Small intestine (tissue), 7 donors: Measurements from ENCODE around the gene EPHB6. TPM values are rescaled to one million over a fixed set of nuclear protein-coding genes. Genes with fewer than 3 reads are reported as not detected.
A peak's percentile ranks its signal among the peaks of the same experiment; 100 is the strongest.

Source experiments
- DNase-seq, 2 donors: peaks; one replicate each; pipeline versions ENCODE4 v3.0.0 to v3.0.0-alpha.2; 2013
- FAIRE-seq: peaks from 2 replicates; lab custom pipeline; 2012; peaks lifted over from hg19 to GRCh38; lab: Jason Lieb, UNC
- H3K27ac ChIP-seq, 3 donors: one replicate each; pipeline ENCODE4 v1.5.1; 2013; ENCODE audit warnings: low read length in 2 of 3, mild to moderate bottlenecking in 2 of 3, control low read depth in 1 of 3, inconsistent platforms in 1 of 3, low read depth in 1 of 3, moderate library complexity in 1 of 3
- H3K27me3 ChIP-seq, 3 donors: one replicate each; pipeline ENCODE4 v1.6.1; 2013; ENCODE audit warnings: low read length in 3 of 3, inconsistent platforms in 1 of 3; ENCODE audit not compliant: control insufficient read depth in 3 of 3, insufficient read depth in 3 of 3
- H3K36me3 ChIP-seq, 3 donors: one replicate each; pipeline ENCODE4 v1.6.1; 2013; ENCODE audit warnings: low read length in 3 of 3, inconsistent platforms in 1 of 3, low read depth in 1 of 3, mild to moderate bottlenecking in 1 of 3, moderate library complexity in 1 of 3; ENCODE audit not compliant: control insufficient read depth in 3 of 3, insufficient read depth in 2 of 3
- H3K4me1 ChIP-seq, 3 donors: one replicate each; pipeline ENCODE4 v1.6.1; 2013; ENCODE audit warnings: low read length in 2 of 3, inconsistent platforms in 1 of 3, low read depth in 1 of 3, mild to moderate bottlenecking in 1 of 3, moderate library complexity in 1 of 3; ENCODE audit not compliant: control insufficient read depth in 3 of 3, insufficient read depth in 2 of 3
- H3K4me3 ChIP-seq, 3 donors: one replicate each; pipeline ENCODE4 v1.5.1; 2013; ENCODE audit warnings: low read length in 3 of 3, control low read depth in 1 of 3, inconsistent platforms in 1 of 3, low read depth in 1 of 3, mild to moderate bottlenecking in 1 of 3, moderate library complexity in 1 of 3
- H3K9me3 ChIP-seq, 2 donors: one replicate each; pipeline ENCODE4 v1.6.1; 2013; ENCODE audit warnings: low read depth in 1 of 2, low read length in 1 of 2; ENCODE audit not compliant: control insufficient read depth in 2 of 2, insufficient read depth in 1 of 2
- WGBS, 3 donors: extraction: QIAGEN DNeasy Blood & Tissue Kit; methylation state at CpG; one replicate each; pipeline ENCODE4 v1.1.7; 2013; 5-methylcytosine and 5-hydroxymethylcytosine counted together
- polyA plus RNA-seq, 4 donors: library from polyadenylated mRNA; stranded (reverse) in 3 of 4; unstranded in 1 of 4; fragments of 200-250 nt in 3 of 4; fragments of 120-200 nt in 1 of 4; gene quantifications; one replicate each; pipeline versions ENCODE4 v1.2.1 to v1.2.3, GENCODE V29; 2013
- donor health status: healthy with polysubstance abuse.
- donor health status: control.
- donor health status: control.
- donor health status: Bipolar disorder and iron deficiency.
- donor health status: healthy.

EPHB6 gene
- polyA plus RNA-seq, 4 donors, result 1.7 to 26.2 (median 11.8) TPM

- H3K27ac ChIP-seq, result no peak overlapping the region
- WGBS, 3 donors, result 59 to 67% (median 65%) methylated on average over 13 of the region's 13 CpGs
- H3K9me3 ChIP-seq, result no peaks in the 10 kb centered on the region
- peaks cover 0 to 2% (median 0%) of the 10 kb centered on the region in 3 donors for H3K4me1 ChIP-seq
- peaks cover 0 to 9% (median 0%) of the 10 kb centered on the region in 3 donors for H3K36me3 ChIP-seq
- H3K4me3 ChIP-seq, result no peak overlapping the region
- DNase-seq, result no peak
- no peaks in the 10 kb centered on the region for H3K27me3 ChIP-seq
- no peak for FAIRE-seq
Observed at GRCh38 chr7:142865766-142866165, 10.9 kb downstream of the EPHB6 start.

- 20 to 56% (median 48%) methylated on average over 18 of the region's 18 CpGs for WGBS, 3 donors
- no peak overlapping the region for H3K27ac ChIP-seq
- no peaks in the 10 kb centered on the region for H3K27me3 ChIP-seq
- no peaks in the 10 kb centered on the region for H3K9me3 ChIP-seq
- H3K36me3 ChIP-seq, result peaks cover 0 to 17% (median 0%) of the 10 kb centered on the region in 3 donors
- DNase-seq, result peak; percentile 59 to 61
- no peak overlapping the region for H3K4me3 ChIP-seq
- peaks cover 0 to 2% (median 0%) of the 10 kb centered on the region in 3 donors for H3K4me1 ChIP-seq
- FAIRE-seq, result no peak
Observed at GRCh38 chr7:142866361-142867096, 11.7 kb downstream of the EPHB6 start.

- peaks cover 0 to 2% (median 0%) of the 10 kb centered on the region in 3 donors for H3K4me1 ChIP-seq
- no peak overlapping the region for H3K4me3 ChIP-seq
- H3K36me3 ChIP-seq, result peaks cover 0 to 20% (median 0%) of the 10 kb centered on the region in 3 donors
- 32 to 63% (median 33%) methylated on average over 4 of the region's 4 CpGs for WGBS, 3 donors
- no peak for DNase-seq
- no peaks in the 10 kb centered on the region for H3K27me3 ChIP-seq
- no peaks in the 10 kb centered on the region for H3K9me3 ChIP-seq
- no peak overlapping the region for H3K27ac ChIP-seq
- no peak for FAIRE-seq
Observed at GRCh38 chr7:142867097-142867378, 12.2 kb downstream of the EPHB6 start.

- 69 to 75% (median 75%) methylated on average over 17 to 18 of the region's 18 CpGs for whole genome bisulfite sequencing, 3 donors
- DNase-seq (no peak), FAIRE-seq (no peak)
- Histone ChIP-seq H3K4me1 (peaks cover 0 to 2% (median 0%) of the 10 kb centered on the region in 3 donors), H3K4me3 (no peak overlapping the region), H3K36me3 (peaks cover 0 to 20% (median 0%) of the 10 kb centered on the region in 3 donors), H3K9me3 (no peaks in the 10 kb centered on the region), H3K27ac (no peak overlapping the region), H3K27me3 (no peaks in the 10 kb centered on the region)
Observed at GRCh38 chr7:142867398-142868187, 12.7 kb downstream of the EPHB6 start.

GRCh38 chr7:142868188-142868985 lies 13.5 kb downstream of the EPHB6 start:
- no peak overlapping the region for H3K4me3 ChIP-seq
- FAIRE-seq, result no peak
- peaks cover 0 to 2% (median 0%) of the 10 kb centered on the region in 3 donors for H3K4me1 ChIP-seq
- peaks cover 0 to 22% (median 0%) of the 10 kb centered on the region in 3 donors for H3K36me3 ChIP-seq
- no peak overlapping the region for H3K27ac ChIP-seq
- no peaks in the 10 kb centered on the region for H3K27me3 ChIP-seq
- no peaks in the 10 kb centered on the region for H3K9me3 ChIP-seq
- 66 to 86% (median 77%) methylated on average over 30 to 31 of the region's 31 CpGs for WGBS, 3 donors
- no peak for DNase-seq

- WGBS, 3 donors, result 85 to 92% (median 90%) methylated on average over 11 of the region's 11 CpGs
- FAIRE-seq (no peak), DNase-seq (no peak)
- Histone ChIP-seq H3K9me3 (no peaks in the 10 kb centered on the region), H3K27me3 (no peaks in the 10 kb centered on the region), H3K4me3 (no peak overlapping the region), H3K27ac (no peak overlapping the region), H3K36me3 (peaks cover 0 to 20% (median 0%) of the 10 kb centered on the region in 3 donors), H3K4me1 (peaks cover 0 to 2% (median 0%) of the 10 kb centered on the region in 3 donors)
Observed at GRCh38 chr7:142868986-142869415, 14.1 kb downstream of the EPHB6 start.

- FAIRE-seq (no peak), DNase-seq (no peak)
Observed at GRCh38 chr7:142869434-142869833, 14.6 kb downstream of the EPHB6 start.

GRCh38 chr7:142870147-142870559 lies 15.3 kb downstream of the EPHB6 start:
- no peak overlapping the region for H3K4me3 ChIP-seq
- DNase-seq (no peak), FAIRE-seq (no peak)
- peaks cover 0 to 2% (median 0%) of the 10 kb centered on the region in 3 donors for H3K4me1 ChIP-seq
- H3K27ac ChIP-seq, result no peak overlapping the region
- no peaks in the 10 kb centered on the region for H3K27me3 ChIP-seq
- no peaks in the 10 kb centered on the region for H3K9me3 ChIP-seq
- 77 to 85% (median 79%) methylated on average over 8 of the region's 8 CpGs for WGBS, 3 donors
- peaks cover 0 to 21% (median 0%) of the 10 kb centered on the region in 3 donors for H3K36me3 ChIP-seq

More at GRCh38 chr7:142869434-142869833, 14.6 kb downstream of the EPHB6 start:
- 81 to 86% (median 82%) methylated on average over 2 of the region's 2 CpGs for WGBS, 3 donors
- peaks cover 0 to 19% (median 0%) of the 10 kb centered on the region in 3 donors for H3K36me3 ChIP-seq
- H3K9me3 ChIP-seq, result no peaks in the 10 kb centered on the region
- H3K27ac ChIP-seq, result no peak overlapping the region
- H3K27me3 ChIP-seq, result no peaks in the 10 kb centered on the region
- no peak overlapping the region for H3K4me3 ChIP-seq
- peaks cover 0 to 2% (median 0%) of the 10 kb centered on the region in 3 donors for H3K4me1 ChIP-seq
